ENCODE results near the gene BTRC.
"Not testable (repeated sequence)": the region's sequence is repeated elsewhere in the genome, so short reads cannot be mapped to it uniquely, and the experiment has no call there.

BTRC gene

DNA sequence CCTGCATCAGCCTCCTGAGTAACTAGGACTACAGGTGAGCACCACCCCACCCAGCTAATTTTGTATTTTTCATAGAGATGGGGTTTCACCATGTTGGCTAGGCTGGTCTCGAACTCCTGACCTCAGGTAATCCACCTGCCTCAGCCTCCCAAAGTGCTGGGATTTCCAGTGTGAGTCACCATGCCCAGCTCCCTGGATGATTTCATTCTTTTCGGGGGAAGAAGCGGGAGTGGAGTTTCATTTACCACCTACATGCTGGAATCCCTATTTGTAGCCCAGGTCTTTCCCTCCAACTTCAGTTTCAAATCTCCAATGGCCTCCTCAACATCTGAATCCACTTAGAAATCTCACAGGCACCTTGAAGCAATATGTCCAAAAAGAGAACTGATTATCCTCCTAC, 2.9 kb upstream of the BTRC start:
- DNase-seq, result no peak

DNA sequence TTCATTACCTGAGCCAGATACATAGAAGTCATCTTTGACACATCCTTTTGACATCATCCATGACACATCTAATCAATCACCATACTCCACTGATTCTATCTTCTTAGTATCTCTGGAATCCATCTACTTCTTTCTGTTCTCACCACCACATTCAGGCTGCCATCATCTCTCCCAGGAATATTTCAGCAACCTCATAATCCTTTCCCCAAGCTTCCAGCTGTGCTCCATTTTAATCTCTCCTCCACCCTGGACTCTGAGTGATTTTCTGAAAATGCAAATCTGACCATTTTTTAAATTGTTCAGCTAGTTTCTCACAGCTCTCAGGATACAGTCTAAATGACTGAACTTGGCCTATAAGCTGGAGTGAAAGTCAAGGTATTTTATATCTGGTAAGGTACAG, 2.5 kb upstream of the BTRC start:
- DNase-seq, result no peak

DNA sequence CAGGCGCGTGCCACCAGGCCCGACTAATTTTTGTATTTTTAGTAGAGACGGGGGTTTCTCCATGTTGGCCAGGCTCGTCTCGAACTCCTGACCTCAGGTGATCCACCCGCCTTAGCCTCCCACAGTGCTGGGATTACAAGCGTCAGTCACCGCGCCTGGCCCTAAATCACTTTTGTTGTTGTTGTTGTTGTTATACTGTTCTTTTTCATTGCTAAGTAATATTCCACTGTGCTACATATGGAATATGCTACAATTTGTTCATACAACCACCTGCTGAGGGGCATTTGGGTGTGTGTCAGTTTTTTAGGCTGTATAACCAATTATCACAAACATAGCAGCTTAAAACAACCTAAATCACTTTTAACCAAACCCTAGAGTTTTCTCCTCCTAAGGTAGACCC, 1.1 kb upstream of the BTRC start:
- not testable (repeated sequence) for DNase-seq

DNA sequence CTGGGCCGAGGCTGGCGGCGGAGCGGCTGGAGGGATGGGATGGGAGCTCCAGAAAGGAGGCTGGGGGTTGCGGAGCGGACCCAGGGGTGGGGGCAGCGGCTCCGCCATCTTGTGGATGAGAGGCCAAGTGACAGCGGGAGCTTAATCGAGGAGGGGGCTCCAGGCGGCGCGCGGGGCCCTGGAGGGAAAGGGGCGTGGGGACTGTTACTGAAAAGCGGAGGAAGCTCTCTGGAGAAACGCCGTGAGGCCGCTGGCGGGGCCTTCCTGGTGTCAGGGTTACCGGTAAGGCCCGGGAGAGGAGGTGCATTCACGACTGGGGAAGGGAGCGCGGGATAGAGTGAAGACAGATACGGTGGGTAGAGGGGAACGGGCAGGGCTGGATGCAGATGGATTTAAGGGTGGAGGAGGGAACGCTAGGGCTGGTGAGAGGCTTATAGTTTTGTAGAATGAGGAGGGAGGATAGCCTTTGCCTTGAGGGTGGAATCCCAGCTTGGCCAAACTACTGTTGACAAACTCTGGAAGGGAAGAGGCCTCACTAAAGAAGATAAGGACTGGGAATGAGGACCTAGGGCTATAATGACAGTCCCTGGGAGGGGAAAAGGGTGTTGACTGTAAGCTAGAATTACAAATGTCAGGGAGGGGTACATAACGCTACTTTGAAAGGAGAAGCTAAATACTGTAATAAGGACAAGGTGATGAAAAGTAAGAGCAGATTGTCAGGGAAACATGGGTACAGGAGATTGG, 535 bp downstream of the BTRC start:
- peak in 1 of 2 donors; percentile 20 for DNase-seq

DNA sequence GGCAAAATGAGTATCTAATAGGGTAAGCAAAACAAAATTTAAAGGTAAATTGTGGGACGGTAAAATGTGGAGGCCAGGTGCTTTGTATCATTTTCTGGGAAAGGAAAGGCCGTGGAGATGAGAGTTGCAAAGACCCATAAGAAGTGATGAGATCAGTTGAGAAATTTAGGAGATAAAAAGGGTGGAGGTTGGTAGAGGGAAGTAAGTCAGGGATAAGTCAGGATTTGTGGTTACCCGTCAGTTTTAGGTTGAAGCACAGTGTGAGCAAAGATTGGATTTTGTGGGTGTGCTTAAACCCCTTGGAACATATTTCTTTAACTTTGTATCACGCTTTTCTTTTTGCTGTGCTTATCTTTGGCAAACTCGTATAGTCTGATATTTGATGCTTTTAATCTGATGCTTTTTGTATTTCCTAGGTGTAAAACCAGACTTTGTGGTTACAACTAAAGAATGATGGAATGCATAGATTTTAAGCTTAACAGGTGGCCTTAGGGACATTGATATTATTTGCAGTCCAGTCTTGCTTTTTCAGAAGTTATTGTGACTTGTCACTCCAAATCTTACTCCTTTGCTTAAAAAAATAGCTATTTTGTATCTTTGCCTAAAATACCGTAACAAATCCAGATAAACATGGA, 1.2 kb downstream of the BTRC start:
- DNase-seq, result no peak

DNA sequence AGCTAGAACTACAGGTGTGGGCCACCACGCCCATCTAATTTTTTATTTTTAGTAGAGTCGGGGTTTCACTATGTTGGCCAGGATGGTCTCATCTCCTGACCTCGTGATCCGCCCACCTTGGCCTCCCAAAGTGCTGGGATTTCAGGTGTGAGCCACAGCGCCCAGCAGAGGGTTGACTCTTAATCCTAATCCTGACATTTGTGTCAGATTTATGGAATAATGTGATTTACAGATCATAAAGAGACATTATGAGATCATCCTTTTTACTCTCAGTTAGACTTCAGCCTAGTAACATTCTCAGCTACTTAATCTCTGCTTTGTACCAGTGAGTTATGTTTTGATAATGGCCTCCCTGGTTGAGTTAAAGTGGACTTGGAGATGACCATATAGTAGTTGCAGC, 2.2 kb downstream of the BTRC start:
- DNase-seq, result no peak

DNA sequence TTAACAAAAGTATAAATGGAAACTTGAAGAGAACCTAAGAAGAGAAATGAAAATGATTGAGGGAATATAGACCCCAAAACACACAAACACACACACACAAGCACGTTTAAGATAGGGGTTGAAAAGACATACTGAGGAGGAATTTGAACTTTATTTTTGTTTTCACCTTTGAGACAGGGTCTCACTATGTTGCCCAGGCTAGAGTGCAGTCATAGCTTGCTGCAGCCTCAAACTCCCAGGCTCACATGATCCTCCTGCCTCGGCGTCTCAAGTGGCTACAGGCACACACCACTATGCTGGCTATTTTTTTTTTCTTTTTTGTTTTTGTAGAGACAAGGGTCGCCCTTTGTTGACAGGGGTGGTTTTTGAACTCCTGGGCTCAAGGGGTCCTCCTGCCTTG, 4.0 kb downstream of the BTRC start:
- no peak for DNase-seq

DNA sequence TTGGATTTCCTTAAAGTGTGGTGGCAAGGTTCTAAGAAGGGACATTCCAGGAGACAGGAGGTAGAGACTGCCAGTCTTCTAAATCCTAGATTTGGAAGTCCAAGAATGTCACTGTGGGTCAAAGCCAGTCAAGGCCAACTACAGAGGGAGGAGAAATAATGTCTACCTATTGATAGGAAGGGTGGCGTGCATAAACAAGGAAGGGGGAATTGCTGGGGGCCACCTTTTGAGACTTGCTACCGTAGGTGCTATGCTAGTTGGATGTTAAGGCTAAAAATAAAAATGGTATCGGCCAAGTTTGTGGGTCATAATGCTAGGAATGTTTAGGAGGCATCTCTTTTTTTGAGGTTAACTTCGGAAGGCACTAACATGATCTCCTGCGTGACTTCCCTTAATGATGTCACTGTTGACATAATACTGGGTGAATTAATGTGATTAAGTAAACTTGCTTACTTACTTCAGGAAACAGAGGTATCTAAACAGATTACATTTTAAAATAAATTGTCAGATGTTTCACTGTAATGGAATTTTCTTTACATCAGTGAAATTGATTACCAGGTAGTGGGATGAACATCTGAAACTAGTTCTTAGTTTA, 4.8 kb downstream of the BTRC start:
- DNase-seq, result no peak

DNA sequence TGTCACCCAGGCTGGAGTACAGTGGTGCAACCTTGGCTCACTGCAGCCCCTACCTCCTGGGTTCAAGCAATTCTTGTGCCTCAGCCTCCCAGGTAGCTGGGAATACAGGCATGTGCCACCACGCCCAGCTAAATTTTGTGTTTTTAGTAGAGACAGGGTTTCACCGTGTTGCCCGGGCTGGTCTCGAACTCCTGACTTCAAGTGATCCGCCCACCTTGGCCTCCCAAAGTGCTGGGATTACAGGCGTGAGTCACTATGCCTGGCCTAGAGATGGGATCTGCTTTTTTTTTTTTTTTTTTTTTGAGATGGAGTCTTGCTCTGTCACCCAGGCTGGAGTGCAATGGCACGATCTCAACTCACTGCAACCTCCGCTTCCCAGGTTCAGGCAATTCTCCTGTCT, 6.1 kb downstream of the BTRC start:
- DNase-seq, result not testable (repeated sequence)

DNA sequence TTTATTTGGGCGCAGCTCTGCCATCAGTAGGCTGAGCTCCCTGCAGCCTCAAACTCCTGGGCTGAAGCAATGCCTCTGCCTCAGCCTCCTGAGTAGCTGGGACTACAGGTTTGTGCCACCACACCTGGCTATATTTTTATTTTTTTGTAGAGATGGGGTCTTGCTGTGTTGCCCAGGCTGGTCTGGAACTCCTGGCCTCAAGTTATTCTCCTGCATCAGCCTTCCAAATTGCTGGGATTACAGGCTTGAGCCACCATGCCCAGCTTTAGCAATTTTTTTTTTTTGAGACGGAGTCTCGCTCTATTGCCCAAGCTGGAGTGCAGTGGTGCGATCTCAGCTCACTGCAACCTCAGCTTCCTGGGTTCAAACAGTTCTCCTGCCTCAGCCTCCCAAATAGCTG, 6.9 kb downstream of the BTRC start:
- DNase-seq, result not testable (repeated sequence)

DNA sequence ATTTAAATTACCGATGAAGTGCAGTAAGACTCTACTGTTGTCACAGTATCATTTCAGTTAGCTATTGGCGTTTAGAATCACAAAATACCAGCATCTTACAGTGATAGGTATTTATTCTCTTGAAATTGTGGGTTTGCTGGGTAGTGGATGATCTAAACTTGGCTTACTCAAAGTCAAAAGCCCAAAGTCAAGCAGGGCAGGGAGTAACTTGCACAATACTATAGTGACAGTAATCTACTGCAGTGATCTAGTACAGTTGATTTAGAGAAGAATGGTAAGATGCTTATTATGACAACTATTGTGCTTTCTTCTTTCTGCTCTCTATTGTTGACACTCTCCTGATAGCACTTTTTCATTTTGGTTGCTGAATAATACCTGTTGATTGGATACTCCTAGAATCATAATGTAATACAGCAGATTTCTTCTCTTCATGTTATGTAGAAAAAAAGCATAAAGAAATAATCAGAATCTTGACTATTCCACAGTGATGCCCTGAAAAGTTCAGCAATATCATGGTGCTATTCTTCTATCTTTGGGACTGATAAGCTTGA, 10.0 kb downstream of the BTRC start:
- DNase-seq, result no peak

DNA sequence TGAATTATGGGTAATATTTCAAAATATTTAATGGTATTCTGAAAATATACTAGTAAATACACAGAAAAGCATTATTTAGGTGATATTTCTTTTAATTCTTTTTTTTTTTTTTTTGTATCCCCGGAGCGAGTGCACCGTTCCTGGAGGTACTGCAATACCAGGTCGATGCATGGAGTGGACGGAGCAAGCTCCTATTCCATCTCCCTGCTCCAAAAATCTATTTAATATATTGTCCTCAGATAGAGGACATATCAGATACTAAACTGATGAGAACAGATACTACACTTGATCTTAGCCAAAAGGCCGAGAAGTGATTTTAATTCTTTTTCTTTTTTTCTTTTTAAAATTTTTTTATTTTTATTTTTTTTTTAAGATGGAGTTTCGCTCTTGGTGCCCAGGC, 10.8 kb downstream of the BTRC start:
- no peak for DNase-seq

DNA sequence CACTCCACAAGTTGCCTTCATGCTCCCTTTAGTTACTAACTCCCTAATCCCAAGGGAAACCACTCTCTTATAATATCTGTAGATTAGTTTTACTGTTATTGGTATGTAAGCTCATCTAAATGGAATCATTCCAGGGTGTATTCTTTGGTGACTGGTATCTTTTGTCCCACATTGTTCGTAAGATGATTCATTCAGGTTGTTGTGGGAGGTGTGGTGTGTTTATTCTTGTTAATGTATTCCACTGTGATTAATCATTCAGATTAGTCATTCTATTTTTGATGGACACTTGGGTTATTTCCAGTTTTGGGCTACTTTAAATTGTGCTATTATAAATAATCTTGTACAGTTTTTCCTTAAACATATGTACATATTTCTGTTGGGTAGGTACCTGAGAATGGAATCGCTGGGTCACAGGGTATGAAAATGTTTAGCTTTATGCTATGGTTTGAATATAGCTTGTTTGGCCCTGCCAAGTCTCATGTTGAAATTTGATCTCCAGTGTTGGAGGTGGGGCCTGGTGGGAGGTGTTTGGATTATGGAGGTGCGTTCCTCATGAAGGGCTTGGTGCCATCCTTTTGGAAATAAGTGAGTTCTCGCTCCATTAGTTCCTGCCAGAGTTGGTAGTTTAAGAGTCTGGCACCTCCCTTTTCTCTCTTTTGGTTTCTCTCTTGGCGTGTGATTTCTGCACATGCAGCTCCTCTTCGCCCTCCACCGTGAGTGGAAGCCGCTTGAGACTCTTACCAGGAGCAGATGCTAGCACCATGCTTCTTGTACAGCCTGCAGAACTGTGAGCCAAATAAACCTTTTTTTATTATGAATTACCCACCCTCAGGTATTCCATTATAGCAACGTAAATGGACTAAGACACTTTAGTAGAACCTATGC, 13.8 kb downstream of the BTRC start:
- DNase-seq, result no peak

DNA sequence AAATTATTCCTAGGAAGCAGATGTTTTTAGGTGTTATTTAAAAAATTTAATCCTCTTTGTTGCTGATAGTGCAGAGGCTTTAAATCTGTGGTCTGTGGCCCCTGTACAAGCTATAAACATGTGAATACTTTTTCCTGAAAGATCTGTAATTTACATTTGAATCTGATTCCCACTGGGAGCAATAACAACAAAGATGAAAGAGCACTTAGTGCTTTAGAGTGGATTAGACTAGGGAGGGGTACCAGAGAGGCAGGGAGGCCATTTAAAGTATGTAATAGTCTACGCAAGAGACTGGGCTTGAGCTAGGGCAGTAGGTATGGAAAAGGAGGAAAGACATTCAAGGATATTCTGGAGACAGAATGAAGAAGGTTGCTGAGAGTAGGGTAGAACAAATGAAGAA, 19.1 kb downstream of the BTRC start:
- DNase-seq, result no peak

DNA sequence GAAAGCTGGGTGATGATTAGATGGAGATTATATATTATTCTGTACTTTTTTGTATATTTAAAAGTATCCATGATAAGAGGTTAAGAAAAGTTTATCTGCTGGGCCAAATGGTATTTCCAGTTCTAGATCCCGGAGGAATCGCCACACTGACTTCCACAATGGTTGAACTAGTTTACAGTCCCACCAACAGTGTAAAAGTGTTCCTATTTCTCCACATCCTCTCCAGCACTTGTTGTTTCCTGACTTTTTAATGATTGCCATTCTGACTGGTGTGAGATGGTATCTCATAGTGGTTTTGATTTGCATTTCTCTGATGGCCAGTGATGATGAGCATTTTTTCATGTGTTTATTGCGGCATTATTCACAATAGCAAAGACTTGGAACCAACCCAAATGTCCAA, 20.0 kb downstream of the BTRC start:
- DNase-seq, result not testable (repeated sequence)

DNA sequence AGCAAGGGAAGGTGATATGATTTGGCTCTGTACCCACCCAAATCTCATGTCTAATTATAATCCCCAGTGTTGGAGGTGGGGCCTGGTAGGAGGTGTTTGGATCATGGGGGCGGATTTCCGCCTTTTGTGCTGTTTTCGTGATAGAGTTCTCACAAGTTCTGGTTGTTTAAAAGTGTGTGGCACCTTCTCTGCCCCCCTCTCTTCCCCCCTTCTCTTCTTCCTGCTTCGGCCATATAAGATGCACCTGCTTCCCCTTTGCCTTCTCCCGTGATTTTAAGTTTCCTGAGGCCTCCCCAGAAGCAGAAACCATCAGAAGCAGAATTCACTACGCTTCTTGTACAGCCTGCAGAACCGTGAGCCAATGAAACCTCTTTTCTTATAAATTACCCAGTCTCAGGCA, 21.1 kb downstream of the BTRC start:
- DNase-seq, result no peak

DNA sequence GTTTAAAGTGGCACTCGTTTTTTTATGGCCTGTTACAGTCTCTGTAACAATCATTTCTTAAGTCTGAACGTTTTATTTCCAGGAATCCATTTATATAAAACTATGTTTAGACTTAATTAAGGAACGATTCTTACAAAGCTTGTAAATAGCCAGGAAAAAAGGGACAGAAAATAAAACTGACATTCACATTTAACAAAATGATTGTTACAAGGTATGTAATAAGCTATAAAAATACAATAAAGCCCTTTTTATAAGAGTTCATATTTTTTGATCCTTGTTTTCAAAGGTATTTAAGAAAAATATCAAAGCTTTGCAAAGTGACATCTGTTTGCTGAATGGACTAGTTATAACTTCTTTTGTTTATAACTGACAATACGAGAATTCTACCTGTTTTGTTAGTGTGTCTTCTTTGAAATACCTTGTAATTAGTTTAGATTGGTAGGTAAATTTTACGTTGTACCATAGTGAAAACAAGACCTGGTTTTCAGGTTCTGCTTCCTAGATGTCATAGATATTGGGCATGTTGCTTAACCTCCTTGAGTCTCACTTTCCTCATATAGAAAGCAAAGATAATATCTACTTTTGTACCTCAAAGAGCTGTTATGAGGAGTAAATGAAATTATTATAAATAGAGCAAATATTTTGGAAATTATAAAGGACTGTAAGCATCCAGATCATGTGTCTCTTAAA, 25.8 kb downstream of the BTRC start:
- no peak for DNase-seq

DNA sequence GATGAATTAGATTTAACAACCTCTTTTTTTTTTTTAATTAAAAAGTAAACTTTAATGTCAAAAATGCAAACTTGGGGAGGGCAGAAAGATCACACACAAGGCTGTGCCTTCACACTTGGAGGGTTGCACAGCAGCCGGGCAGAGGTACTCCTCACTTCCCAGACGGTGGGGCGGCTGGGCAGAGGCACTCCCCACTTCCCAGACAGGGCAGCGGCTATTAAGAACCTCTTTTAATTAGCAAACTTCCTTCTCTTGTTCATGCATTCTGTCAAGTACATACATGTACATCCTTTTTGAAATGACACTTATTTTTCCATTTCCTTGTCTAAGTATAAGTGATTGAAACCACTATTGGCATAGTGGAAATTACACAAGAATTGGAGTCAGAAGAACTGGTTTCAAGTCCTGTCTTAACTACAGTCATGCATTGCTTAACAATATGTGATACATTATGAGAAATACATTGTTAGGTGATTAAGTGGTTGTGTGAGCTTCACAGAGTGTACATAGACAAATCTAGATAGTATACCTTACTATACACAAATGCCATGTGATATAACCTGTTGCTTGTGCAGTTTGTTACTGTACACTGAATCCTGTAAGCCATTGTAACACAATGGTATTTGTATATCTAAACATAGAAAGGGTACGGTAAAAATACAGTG, 26.5 kb downstream of the BTRC start:
- no peak for DNase-seq

DNA sequence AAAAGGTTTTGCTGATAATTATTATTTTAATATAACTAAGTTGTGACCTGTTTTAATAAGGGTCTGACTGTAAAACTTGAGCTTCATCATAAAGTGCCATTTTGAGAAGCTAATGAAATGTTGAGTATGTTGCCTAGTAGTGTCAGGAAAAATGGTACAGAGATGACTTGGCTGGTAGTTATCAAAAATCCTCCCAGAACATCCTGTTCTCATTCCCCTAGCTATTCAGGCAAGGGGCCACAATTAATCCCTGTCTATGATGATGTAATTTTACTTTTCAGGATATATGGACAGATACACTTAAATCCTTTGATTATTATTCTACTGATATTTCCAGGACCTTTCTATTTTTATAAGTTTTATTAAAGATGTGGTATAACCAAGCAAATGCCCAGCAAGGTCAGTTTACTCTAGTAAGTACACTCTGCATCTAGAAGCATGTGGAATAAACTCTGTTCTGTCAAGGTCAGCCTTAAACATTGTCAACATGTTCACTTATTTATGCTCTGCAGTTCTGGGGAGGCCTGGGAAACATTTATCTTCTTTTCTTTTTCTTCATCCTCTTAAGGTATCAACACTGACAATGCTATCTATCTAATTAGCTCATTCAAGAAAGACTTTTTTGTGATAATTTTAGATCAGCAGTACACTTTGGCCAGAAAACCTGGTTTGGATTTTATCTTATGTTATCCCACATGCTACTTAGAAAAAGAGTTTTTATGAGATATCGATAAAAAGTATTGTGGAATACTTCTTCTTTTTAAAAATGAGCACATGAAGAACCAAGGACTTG, 32.1 kb downstream of the BTRC start:
- no peak for DNase-seq

DNA sequence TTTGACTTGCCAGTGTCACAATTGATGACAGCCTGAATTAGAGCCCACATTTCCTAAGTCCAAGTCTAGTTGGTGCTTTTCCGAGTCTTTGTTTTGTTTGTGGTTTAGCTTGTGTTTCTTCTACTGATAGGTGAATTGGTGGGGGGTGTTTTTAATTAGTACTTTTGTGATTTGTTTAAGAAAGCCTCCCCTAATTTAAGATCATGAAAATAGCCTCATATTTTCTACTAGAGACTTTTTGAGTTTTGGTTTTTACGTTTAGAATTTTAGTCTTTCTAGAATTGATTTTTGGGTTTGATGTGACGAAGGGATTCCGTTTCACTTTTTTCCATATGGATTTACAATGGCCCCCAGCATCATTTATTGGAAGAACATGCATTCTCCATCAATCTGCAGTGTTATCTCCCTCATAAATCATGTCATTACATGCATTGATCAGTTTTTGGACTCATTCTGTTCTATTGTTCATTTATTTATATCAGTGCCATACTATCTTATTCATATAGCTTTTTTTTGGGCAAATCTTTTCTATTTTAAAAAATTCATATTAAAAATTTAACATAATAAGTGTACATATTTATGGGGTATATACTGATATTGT, 32.8 kb downstream of the BTRC start:
- DNase-seq, result no peak
